ENCODE measurements around the gene HOMER2.
"Not testable (repeated sequence)": the region's sequence is repeated elsewhere in the genome, so short reads cannot be mapped to it uniquely, and the experiment has no call there.

Gene HOMER2

DNA sequence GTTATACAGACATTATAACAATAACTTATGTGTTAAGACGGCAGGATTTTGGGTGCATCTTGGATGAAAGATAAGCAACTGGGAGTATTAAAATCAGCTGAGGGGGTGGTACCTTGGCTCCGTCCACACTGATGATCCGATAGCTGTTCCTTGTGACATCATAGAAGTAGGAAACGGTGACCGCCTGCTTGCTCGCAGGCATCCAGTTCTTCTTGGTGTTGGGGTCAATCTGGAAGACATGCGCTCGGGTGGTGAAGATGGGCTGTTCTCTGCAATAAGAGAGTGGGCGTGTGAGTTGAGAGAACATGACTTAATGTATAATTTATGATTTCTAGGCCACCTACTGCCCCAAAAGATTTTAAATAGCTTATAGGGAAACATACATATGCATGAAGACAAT, 59.9 kb downstream of the HOMER2 start:
- no peak for DNase-seq

DNA sequence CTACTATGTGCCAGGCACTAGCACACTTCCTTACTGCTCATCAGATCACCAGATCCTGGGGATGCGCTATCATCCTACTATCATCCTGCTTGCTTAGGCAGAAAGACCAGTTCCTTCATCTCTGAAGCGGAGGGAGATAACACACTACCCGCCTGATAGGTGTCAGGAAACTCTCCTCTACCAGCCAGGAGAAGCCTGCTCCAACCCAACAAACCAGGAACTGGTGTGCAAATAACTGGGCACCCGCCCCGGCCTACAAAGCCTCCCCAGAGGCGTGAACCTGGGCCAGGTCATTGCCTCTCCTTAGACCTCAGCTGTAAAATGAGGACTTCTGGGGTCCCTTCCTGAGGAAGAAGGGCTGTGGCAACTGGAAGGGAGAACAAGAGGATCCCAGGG, 61.5 kb downstream of the HOMER2 start:
- no peak for DNase-seq

DNA sequence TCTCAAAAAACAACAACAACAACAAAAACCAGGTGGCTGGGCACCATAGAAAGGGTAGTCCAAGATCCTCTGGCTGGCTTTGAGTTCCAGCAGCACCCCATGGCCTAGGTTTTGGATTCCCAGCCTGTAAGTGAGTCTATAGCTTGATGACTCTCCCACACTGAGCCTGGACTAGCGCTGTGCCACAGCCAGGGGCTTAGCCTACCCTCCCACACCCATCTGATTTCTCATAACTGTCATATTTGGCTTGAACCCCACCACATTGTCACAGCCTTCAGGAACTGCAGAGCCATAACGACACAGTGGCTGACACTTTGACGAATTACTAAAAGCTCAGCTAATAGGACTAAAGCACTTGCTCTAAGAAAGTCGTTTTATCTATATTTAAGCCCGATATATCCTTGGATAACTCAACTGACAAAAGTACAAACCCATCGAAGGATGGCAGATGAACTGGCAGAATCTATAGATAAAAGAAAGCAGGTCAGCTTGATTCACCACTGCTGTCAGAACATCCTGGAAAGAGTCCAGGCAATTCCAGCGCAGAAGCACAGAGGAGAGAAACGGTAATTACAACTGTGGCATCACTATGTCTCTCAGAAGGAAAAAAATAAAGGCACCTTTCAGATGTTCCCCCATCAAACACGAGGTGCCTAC, 62.1 kb downstream of the HOMER2 start:
- no peak for DNase-seq

DNA sequence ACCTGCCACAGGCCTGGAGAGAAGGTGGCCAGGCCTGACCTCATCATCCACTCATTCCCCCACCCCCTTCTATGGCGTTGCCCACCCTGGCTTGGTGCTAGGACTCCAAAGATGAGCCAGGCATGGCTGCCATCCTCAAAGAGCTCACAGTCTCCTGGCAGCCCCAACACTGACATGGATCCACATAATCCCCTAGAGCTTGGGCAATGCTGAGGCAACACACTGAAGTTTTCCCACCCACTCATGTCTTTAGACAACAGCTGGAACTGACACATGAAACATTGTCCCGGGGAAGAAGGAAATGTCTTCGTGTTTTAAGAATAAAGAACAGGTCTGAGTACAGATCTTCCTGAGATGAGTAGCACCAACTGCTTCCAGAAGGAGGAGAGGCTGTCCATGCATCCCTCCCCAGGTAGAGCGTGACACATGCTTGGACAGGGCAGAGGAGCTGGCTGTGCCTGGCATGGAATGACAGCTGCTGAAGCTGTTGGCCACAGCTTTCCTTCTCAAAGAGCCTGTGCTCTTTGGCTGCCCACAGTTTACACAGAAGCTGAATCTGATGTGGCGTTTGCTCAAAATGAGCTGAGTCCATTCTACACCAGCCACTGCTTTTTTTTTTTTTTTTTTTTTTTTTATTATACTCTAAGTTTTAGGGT, 70.1 kb downstream of the HOMER2 start:
- DNase-seq = no peak

DNA sequence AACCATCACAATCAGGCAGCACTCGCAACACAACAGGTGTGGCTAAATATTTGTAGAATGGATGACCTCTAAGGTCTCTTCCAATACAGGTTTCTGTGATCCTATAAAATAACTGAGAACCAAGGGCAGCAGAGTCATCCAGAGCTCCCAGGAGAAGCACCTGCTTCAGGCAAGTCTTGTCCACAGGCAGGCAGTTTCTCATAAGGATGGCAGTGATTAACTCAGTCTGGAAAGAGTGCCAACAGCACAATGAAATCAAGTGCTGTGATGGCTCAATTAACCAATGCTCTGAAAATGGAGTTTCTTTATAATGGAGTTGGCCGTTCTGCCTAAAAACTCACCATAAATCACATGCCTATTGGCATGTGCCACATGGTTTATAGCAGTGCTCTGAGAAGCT, 70.8 kb downstream of the HOMER2 start:
- DNase-seq = no peak

DNA sequence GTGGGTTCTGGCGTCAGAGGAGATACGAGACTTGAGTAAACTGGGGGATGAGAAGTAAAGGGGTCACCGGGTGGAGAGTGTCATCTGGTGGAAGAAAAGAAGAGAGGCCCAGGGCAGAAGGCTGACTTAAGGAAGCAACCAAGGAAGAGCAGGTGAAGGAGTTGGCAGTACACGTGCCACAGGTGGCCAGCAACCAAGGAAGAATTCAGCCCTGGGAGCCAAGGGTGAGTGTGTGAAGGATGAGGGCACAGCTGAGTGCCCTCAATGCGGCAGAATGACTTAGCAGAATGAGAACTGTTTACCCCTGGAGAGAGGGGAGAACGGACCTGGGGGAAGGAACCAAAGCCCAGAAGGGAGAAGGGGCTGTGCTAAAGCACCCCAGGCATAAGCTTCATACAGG, 71.8 kb downstream of the HOMER2 start:
- DNase-seq = no peak

DNA sequence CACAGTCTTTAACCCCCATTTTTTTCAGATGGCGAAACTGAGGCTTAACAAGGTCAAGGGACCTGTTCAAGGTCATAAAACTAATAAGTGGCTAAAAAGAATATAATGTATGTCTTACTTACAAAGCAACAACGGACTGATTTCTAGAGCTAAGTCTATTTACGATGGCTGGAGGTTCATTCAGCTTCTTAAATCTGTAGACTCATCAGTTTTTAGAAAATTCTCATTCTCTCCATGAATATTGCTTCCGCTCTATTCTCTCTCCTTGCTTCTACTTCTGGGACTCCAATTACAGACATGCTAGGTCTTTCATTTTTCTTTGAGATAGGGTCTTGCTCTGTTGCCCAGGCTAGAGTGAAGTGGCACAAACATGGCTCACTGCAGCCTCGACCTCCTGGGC, 74.2 kb downstream of the HOMER2 start:
- DNase-seq = no peak

DNA sequence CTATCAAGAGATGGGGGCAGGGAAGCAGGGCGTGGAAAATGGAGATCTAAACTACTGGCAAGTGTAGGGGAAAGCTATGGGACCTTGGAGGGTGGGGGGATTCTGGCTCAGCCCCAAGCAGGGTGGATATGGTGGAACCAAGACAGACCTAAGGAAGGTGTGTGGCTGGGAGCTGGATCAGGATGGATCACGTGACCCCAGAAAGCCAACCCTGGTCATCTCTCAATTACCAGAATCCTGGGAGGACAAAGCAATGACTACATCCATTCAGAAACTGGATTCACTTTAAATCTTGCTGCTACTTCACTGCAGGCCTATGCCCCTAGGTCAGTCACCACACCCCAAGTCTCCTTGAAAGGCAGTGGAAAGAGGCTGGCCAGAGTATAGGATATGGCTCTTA, 74.7 kb downstream of the HOMER2 start:
- DNase-seq = no peak

DNA sequence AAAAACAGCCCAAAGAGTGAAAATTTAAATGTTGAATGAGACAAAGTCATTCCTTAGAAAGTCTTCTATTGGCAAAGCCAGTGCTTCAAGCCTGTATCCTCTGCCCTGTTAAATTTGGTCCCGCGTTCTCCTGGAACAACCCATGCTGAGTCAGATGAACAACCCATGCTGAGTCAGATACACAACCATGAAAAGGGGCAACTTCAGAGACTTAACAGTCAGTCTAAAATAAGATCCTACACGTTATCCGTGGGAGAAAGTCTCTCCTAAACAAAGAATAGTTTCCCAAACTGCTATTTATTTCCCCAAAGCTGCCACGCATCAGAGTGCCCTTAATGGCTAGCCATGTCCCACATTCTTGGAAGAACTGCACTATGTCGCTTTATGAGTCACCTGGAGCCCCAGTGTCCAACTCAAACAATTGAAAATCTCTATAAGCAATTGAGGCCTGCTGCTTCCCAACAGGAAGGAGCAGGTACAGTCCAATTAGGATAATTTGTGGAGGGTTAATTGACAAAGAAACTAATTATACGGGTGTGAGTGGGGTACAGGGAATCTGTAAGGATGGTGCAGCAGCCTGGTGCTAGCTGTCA, 77.0 kb downstream of the HOMER2 start:
- DNase-seq = no peak

DNA sequence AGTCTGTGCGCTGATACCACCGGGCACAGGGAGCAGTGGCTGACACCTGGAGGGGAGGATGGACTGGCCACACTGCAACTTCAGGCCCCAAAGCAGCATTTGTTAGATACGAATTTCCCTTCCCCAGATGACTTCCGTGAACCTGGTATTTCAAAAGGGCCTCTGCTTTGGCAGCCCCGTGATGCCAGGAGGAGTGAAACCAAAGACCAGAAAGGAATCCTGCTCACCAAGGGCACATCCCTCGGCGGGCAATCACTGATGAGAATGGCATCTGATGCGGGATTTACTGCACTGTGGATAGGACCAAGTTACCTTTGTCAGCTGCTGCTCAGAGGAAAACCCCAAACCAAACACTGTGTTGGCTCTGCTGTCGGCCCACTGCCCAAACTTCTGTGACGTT, 77.6 kb downstream of the HOMER2 start:
- DNase-seq = no peak

DNA sequence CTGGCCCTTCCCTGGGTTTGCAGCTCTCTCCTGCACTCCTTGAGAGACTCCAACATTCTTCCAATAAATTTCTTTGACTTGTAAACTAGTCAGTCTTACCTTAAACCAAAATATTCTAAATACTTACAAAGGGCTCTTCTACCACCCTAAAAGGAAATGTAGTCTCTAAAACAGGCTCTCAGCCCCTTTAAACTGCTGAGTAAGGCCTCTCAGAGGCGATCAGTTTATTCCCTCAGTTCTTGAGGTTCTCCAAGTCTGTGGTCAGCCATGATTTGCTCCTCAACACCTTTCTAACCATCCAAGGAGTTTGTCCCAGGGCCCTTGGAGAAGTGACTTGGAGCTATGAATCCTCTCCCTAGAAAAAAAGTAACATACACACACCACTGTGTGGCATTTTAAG, 78.3 kb downstream of the HOMER2 start:
- no peak for DNase-seq

DNA sequence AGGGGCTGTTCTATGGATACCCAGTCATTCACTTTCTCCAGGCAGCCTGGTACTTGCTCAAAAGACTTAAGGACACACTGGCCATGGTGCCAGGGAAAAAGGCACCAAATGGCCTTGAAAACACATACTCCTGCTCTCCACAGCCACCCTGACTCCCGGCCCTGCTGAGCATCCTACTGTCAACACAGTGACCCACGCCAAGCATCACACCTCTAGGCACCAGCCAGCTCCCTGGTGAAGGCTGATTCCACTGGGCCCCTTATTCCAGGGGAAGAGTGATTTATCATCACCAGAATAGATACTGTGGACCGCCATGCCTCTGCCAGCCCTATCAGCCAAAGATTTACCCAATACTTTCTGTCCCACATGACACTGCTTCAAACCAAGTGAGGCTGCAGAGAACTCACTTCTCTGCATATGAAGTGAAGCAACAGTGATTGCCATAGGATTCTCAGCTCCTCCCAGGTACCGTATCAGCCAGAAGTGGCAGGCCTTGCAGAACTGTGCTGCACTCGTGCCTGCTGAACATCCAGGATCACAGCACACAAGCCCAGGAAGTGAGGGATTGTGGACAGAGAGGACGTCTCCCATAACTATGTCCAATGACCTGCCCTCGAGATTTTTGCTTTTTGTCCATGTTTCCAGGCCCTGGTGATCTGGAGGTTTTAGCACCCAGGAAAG, 79.4 kb downstream of the HOMER2 start:
- DNase-seq = no peak

DNA sequence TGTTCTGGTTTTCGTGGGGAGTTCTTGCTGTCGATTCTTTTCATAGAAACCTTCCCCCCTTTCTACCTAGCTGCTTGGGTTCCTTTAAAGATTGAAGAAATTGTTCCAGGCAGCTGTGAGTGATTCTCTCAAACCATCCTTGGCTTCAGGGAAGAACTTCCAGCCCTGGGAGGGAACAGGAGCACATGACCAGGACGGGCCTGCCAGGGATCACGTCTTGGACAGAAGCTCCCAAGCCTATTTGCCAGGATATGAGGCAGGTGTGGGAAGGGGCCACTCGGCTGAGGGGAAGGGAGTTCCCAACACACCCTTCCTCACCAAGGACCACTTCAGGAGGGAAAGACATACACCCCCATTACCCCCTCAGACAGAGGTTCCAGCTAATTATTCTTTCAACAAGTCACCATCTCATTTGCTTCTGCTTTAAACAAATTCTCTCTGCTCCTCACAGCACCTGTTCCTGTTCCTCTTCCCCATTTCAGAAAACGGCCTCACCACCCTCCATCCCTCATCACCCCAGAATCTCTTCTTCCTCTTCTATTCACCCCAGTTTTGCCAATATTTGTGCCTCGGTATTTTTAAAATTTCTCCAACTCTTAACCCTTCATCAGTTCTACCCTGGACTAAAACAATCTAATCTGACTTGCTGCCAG, 80.6 kb downstream of the HOMER2 start:
- DNase-seq = no peak

DNA sequence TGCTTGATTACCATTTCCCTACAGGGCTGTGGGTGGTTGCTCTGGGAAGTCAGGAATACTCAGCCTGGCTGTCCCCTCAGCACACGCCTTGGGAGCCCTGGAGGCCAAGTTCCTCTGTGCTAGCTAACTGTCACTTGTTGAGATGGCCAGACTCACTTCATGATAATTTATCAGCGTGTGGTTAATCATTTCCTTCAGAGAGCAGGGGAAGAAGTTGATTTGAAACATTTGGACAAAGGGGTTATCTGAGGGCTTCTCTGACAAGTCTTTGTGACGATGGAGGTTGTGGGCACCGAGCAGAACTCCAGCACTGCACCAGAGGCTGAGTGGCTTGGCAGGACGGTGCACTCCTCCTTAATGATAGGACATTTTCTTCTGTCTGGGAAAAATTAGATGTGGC, 81.2 kb downstream of the HOMER2 start:
- DNase-seq = no peak

DNA sequence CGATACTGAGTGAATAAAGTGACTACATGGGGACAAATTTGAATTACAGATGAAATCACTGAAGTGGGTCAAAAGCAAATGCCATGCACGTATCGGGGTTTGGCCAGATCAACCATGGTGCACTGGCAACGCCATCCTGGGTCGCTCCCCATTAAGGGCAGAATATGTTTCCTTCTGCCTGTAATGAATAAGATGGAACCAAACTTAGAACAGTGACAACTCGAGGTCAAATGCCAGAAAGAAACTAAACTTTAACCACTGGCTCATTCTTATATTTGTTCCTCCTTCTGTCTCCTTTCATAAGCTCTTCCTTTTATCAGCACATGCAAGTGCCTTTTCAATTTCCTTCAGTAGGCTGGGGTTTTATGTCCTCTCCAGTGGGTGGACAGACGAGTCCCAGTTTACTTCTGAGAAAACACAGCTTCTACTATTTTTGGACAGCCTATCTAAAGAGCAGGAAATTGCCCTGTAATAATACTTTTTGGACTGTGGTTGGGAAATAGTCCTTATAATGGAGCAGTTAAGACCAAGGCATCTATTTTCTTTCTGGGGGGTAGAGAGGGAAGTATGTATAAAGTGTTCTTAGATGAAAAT, 81.7 kb downstream of the HOMER2 start:
- DNase-seq = no peak

DNA sequence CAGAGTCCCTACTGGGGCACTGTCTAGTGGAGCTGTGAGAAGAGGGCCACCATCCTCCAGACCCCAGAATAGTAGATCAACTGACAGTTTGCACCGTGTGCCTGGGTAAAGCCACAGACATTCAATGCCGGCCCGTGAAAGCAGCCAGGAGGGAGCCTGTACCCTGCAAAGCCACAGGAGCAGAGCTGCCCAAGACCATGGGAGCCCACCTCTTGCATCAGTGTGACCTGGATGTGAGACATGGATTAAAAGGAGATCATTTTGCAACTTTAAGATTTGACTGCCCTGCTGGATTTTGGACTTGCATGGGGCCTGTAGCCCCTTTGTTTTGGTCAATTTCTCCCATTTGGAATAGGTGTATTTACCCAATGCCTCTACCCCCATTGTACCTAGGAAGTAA, 86.5 kb downstream of the HOMER2 start:
- not testable (repeated sequence) for DNase-seq

DNA sequence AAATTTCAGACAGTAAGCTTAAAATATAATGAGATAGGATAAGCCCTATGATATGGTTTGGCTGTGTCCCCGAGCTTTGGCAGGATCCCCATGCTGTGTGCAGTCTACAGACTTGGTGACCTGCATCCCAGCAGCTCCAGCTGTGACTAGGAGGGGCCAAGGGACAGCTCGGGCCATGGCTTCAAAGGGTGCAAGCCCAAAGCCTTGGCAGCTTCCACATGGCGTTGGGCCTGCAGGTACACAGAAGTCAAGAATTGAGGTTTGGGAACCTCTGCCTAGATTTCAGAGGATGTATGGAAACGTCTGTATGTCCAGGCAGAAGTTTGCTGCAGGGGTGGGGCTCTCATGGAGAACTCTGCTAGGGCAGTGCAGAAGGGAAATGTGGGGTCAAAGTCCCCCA, 86.9 kb downstream of the HOMER2 start:
- not testable (repeated sequence) for DNase-seq

DNA sequence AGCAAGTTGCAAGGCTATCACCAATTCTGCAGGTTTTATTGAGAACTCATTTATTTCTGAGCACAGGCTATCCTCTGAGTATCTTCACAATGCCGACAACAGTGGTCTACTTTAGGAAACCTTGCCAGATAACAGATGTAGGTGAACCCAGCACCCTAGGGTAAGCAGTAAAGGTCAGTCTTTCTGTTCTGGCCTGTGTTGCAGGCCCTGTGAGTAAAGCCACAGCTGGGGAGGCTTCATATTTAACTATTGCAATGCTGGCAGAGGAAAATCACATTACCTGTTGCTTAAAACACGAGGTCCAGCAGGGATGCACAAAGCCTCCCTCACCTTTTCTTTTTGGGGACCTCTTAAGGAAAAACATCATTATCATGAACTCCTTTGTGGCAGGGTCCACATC, 87.6 kb downstream of the HOMER2 start:
- DNase-seq = no peak

DNA sequence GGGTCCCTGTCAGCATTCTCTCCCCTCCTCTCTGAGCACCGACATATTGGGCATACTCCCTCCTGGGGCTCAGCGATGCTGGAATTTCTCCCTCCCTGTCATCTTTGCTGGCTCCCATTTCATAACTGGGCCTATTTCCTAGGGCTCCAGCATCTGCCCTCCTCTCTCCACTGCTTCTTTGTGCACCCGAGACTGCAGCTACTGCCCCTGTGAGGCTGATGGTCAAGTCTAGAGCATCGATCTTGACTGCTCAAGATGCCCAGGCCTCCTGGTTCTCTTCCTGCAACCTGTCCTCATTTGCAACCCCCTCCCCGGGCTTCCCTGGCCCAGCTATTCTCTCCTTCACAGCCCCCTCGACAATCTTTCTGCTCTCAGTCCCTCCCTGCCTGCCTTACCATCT, 89.6 kb downstream of the HOMER2 start:
- no peak for DNase-seq

DNA sequence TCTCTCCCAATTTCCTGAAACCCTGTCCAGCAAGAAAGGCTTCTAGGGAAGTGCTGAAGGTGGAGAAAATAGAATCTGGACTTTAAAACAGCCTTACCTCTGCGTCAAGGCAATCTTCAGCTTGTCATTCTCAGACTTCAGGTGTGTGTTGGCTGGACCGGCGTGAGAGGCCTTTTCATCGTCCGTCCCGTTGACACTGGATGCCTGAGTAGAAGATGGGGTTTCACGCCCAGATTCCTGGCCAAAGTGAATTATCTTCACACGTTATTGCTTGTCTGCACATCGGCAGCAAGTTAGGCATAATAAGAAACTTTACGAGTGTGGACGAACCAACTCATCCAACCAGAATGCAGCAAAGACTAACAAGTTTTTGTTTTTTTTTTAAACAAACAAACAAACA, 93.6 kb downstream of the HOMER2 start:
- no peak for DNase-seq

DNA sequence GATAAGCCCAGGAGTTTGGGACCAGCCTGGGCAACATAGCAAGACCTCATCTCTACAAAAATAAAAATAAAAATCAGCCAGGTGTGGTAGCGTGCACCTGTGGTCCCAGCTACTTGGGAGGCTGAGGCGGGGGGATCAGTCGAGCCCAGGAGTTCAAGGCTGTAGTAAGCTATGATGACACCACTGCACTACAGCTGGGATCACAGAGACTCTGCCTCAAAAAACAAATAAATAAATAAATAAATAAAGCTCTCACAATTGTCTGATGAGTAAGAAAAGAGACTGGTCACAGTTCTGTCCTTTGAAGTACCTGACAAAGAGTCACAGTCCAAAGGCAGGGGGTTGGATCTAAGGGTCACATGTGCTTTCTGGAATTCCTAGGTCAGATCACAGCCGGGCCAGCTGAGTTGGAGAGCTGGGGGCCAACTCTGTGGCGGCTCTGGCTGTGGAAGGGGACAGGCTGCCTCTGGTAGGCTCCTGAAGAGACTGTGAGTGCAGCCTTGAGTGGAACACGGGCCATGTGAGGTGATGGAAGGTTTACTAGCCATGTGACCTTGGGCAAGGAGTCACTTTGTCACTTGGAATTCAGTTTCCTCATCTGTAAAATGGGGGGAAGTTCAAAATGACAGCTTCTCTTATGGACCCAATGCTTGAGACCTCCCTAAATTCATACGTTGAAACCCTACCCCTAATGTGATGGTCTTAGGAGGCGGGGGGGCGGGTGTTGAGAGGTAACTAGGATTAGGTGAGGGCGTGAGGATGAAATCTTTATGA, 95.9 kb downstream of the HOMER2 start:
- no peak for DNase-seq

All from SHP77 (cell line).